GM23338 (cell line): Measurements from ENCODE around the gene GRP.

Source experiments
- EZH2 ChIP-seq: fragments of 200-600 bp; sonication (generic); IDR thresholded peaks from one replicate; pipeline ENCODE4 v1.8.0; 2017; ENCODE audit warnings: antibody characterized with exemption, mild to moderate bottlenecking, low read depth; ENCODE audit not compliant: unreplicated experiment
- EZH2phosphoT487 ChIP-seq: fragments of 200-600 bp; sonication (generic); IDR thresholded peaks from one replicate; pipeline ENCODE4 v1.8.1; 2018; ENCODE audit warnings: antibody characterized with exemption; ENCODE audit not compliant: unreplicated experiment
- TF ChIP-seq, protein P1 (sequence below), 2 experiments: fragments of 200-600 bp in 1 of 2; sonication (generic) in 1 of 2; conservative IDR thresholded peaks; 2 replicates each; pipeline versions ENCODE4 v1.5.1 to v1.6.1; 2016 to 2017; ENCODE audit warnings: antibody characterized with exemption in 2 of 2, low read depth in 2 of 2, mild to moderate bottlenecking in 2 of 2, moderate library complexity in 1 of 2
- TF ChIP-seq, protein P2 (sequence below): IDR thresholded peaks from one replicate; pipeline ENCODE4 v1.6.1; 2018; ENCODE audit warnings: antibody characterized with exemption; ENCODE audit not compliant: unreplicated experiment

DNA sequence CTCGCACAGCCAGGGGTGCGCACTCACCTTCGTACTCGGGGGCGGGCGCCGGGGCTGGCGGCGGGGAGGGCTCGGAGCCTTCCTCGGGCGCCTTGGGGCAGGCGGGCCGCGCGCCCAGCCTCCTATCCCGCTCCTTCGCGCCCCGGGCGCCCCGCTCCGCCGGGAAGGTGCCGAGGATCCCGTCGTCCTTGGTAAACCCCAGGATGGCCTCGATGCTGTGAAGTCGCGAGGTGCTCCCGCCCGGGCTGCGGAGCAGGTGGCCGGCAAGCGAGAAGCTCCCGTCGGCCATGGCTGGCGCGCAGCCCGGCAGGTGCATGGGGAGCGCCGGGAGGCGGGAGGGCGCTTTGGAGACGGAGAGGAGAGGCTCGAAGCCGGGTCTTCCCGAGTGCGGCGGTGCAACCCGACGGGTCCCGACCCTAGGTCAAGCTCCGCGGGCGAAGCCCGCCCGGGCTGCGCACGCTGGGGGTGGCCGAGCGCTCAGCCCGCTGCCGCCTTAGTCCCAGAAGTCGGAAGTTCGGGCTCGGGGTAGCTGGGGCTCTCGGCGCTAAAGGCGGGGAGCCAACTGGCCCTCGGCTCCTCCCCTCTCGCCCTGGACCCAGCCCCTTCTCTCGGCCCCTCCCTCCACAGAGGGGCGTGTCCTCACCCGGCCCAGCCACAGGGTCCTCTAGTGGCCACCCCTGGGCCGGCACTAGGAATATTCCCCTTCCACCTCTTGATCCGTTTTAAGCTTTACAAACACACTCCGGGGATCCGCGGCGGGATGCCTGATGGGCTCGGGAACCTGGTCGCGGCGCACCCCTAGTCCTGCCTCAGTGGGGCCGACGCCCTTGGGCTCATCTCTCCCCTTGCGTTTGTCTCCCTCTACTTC, 53.2 kb downstream of the GRP start, which contains the start of gene RAX:
- TF ChIP-seq, protein P1, sequence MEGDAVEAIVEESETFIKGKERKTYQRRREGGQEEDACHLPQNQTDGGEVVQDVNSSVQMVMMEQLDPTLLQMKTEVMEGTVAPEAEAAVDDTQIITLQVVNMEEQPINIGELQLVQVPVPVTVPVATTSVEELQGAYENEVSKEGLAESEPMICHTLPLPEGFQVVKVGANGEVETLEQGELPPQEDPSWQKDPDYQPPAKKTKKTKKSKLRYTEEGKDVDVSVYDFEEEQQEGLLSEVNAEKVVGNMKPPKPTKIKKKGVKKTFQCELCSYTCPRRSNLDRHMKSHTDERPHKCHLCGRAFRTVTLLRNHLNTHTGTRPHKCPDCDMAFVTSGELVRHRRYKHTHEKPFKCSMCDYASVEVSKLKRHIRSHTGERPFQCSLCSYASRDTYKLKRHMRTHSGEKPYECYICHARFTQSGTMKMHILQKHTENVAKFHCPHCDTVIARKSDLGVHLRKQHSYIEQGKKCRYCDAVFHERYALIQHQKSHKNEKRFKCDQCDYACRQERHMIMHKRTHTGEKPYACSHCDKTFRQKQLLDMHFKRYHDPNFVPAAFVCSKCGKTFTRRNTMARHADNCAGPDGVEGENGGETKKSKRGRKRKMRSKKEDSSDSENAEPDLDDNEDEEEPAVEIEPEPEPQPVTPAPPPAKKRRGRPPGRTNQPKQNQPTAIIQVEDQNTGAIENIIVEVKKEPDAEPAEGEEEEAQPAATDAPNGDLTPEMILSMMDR (conservative IDR thresholded peaks at IDR 0.05; ENCODE audit: low read depth in 2 of 2): peak; percentile 54 to 56
- TF ChIP-seq, protein P2, sequence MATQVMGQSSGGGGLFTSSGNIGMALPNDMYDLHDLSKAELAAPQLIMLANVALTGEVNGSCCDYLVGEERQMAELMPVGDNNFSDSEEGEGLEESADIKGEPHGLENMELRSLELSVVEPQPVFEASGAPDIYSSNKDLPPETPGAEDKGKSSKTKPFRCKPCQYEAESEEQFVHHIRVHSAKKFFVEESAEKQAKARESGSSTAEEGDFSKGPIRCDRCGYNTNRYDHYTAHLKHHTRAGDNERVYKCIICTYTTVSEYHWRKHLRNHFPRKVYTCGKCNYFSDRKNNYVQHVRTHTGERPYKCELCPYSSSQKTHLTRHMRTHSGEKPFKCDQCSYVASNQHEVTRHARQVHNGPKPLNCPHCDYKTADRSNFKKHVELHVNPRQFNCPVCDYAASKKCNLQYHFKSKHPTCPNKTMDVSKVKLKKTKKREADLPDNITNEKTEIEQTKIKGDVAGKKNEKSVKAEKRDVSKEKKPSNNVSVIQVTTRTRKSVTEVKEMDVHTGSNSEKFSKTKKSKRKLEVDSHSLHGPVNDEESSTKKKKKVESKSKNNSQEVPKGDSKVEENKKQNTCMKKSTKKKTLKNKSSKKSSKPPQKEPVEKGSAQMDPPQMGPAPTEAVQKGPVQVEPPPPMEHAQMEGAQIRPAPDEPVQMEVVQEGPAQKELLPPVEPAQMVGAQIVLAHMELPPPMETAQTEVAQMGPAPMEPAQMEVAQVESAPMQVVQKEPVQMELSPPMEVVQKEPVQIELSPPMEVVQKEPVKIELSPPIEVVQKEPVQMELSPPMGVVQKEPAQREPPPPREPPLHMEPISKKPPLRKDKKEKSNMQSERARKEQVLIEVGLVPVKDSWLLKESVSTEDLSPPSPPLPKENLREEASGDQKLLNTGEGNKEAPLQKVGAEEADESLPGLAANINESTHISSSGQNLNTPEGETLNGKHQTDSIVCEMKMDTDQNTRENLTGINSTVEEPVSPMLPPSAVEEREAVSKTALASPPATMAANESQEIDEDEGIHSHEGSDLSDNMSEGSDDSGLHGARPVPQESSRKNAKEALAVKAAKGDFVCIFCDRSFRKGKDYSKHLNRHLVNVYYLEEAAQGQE: no peak
- TF ChIP-seq EZH2 (peak; percentile 8), EZH2phosphoT487 (no peak)
